Effector CD4-positive, alpha-beta T cell (primary cell): ENCODE results near the gene RPL36A.

ENCODE experiments used
- DNase-seq: peaks from one replicate; pipeline ENCODE4 v3.0.0-alpha.2; 2020
- total RNA-seq: gene quantifications from one replicate; lab custom pipeline; 2026; lab: John Stamatoyannopoulos, UW

RPL36A gene
- total RNA-seq: 13.5 reads per million, percentile 38 among the genes with 10 or more reads in this experiment

DNA sequence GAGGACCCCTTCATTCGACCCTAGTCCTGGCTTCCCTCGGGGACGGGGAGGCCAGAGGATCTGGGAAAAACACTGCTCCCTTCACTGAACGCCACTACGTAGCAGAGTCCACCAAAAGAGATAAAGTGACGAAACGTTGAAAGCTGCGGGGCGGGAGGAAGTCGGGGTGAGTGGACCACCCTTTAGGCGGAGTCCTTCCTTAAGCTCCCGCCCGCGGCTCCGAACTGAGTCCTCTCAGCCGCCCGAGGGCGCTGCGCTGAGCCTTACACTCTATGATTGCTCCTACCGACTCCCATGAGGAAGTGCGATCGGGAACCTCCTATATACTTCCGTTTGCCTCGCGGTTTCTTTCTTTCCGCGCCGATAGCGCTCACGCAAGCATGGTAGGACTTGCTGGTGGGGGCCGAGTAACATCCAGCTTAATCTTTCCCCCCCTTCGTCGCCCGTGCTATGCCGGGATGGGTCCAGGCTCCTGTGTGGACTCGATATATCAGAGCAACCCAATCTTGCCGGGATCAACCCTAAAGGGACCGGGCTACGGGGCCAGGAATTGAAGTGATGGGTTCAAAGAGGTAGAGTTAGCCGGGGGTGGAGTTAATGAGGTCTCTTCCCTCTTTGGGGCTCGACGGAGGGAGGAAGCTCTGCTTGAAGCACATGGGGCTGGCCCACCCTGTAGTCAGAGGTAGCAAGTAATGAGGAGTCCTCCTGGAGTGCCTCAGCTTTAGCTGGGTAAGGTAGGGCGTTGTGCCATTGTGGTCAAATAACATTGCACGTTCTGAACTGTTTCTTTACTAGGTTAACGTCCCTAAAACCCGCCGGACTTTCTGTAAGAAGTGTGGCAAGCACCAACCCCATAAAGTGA, at the start of gene RPL36A:
RPL36A (plus strand) TSS at position 348 of the 862 bp plus-strand sequence; CDS start at position 381, 33 bp downstream.
- DNase-seq: peak; percentile 73

DNA sequence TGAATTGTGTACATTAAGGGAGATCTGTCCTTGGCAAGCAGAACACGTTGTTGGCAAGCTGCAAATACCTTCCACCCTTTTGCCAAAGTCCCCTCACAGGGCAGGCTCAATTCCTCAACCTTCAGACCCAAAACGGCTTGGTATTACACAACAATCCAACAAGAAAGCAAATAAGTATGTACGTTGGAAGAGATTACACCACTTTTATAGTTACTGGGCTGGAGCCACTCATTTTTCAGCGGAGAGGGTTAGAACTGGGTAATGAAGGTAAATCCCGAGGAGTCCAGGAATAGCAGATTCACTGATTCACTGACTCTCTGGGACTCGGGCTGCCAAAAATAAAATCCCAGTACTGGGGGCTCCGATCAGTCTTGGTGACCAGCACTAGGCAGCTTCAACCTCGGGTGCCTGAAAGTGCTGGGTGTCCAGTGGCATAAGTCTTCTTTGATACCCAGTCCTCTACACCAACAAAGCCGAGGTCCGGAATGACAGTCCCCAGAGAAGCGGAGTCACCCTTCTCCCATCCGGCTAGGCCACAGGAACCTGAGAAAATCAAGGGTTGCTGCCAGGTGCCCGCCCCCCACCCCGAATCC, 42.9 kb upstream of the RPL36A start:
- no peak for DNase-seq

DNA sequence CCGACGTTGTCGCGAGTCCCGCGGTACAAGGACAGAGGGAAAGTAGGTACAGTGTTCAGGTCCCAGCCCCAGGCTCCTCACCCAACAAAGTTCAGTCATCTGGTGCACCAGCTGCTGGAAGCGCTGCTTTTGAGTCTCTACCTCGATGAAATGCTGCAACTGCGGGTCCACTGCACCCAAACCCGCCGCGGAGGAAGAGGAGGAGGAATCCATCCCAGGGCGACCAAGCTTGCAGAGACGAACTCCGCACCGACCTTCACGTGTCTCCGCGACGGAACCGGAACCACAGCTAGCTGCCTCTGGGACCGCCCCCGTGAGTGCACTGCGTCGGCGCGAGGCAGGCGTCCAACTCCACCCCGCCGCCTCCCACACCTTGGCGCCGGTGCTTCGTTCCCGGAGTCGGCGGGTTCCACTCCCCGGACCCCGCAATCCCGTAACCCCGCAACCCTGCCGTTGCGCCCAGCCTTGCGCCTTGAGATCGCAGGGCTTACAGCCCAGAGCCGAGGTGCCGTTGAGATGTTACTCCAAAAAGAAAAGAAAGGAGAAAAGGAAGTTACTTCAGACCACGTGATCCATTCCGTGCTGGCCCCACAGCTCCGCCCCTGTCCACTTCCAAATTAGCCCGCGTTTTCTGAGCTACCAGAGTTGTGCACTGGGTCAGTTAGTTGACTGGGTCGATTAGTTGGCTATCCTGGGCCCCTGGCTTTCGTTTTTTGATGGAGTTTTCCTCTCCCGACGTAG, 42.2 kb upstream of the RPL36A start, which contains the start of gene TIMM8A:
TIMM8A (minus strand) TSS at position 291 of the 741 bp plus-strand sequence; CDS start at position 213, 78 bp downstream.
- DNase-seq: peak; percentile 68

DNA sequence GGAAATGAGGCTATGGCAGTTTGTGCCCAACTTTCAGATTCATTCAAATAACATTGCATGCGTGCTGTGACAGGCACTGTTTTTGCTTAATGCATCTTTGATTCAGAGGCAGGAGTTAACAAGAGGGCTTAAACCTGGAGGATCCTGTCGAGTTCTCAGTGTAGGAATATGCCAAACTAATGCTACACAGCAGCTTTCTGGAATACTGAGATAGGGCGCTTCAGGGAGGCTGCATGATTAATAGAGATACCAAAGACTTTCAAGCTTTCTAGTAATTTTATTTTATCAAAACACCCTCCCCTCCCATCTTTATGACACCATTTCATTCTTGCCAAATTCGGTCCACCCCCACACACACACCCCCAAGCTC, 41.6 kb upstream of the RPL36A start:
- no peak for DNase-seq

DNA sequence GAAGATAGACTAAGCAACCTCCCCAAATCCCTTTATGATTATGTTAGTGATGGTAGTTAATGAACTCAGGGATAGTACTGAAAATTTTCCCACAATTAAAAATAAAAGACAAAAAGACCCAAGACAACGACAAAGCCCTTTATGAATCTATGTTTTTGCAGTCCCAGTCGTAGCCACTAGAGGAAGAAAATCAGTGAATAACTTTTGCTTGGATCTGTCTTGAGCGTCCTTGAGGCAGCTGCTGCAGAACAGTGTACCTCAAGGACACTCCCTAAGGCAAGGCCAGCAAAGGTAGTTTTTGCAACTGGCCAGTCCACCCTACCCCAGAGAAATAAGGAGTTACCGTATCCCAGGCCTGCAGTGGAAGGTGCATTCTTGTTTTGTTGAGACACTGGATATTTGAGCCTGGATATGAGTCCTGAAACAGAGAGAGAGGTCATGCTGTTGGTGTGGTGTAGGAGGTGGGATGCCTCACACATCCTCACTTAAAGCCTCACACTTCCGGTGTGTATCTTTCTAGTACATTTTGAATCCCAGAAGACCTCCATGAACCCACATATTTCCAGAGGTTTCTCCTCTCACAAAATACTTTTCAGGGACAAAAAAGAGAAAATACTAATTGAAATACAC, 33.5 kb upstream of the RPL36A start:
- DNase-seq: no peak

DNA sequence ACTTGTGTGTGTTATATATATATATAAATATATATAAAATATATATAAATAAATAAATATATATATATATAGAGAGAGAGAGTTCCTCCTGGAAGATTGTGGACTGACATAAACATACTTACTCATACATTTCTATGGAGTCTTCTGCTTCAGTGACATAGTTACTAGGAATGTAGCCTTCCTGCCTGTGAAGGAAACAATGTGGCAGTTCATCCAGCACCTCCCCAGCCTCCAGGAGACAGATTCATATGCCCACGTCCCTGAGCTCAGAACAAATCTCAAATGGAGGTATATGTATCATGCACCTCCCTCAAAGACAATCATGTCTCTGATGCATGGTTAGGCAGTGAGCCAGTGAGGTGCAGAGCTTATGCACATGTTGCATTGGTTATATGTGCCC, 30.8 kb upstream of the RPL36A start:
- no peak for DNase-seq

DNA sequence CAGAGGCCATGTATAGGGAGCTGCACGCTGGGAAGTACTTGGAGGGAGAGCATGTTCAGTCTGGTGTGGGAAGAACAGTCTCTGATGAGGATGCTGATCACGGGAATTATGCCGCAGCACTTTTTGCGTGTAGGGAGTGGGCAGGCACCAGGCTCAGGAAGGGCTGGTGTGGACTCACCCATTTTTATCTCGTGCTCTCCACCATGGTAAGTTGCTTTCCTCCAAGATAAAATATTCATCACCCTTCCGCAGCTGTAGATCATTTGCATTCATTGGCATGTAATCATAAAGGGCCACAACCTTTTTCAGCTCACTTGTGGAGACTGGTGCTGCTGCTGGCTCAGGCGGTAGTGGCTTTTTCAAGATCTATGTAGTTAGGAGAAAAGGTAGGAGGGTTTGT, 30.4 kb upstream of the RPL36A start:
- DNase-seq: no peak

DNA sequence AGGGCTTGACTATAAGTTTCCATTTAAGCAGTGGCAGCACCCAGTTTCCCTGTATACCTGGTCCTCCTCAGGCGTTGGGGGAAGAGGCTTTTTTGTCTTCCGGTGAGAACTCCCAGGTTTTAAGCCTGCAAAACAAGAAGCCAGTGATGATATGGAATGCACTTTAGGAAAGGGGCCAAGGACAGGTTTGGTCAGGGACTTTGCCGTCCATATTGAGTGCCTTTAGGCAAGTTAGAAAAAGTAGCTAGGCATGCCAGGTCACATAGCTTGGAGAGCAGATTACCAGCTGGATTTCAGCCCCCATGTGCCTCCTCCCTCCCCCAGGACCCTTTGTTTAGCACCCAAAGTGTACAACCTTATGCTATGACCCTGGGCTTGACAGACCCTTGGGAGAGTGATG, 28.7 kb upstream of the RPL36A start:
- DNase-seq: no peak

DNA sequence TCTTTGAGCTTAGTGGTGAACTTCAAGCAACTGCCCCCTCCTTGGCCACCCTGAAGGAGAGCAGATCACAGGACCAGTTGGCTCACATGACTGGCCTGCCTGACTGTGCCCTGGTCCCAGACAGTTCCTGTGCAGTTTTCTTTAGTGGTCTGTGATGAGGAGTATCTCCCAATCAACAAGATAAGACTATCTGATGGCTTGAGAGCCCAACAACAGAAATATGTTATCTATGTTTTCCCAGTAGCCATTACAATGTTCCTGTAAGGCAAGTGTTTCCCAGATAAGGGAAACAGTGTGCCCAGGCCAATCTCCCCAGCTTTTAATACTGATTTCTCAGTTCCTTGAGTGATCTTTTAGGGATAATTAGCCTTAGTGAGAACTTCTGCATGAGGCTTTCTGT, 28.1 kb upstream of the RPL36A start:
- DNase-seq: no peak

DNA sequence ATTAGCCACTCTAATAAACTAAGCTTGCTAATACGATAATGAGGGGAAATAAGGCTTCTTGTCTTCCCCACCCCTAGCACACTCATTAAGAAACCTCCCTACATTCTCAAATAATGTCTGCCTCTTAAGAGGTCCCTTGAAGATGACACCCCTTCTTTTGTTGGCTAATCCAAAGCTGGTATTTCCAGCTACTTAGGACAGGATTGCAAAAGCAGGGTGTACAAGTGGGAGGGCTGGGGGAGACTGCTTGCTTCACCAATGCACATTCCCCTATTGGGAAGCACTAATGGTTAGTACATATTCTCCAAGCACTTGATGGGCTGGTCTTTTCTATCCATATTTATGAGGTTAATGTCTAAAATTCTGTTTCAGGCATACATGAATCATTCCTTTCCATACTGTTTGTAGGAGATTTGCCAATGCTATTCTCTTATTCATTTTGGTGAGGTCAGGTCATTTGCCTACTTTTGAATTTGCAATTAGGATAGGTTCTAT, 25.5 kb upstream of the RPL36A start:
- DNase-seq: no peak

DNA sequence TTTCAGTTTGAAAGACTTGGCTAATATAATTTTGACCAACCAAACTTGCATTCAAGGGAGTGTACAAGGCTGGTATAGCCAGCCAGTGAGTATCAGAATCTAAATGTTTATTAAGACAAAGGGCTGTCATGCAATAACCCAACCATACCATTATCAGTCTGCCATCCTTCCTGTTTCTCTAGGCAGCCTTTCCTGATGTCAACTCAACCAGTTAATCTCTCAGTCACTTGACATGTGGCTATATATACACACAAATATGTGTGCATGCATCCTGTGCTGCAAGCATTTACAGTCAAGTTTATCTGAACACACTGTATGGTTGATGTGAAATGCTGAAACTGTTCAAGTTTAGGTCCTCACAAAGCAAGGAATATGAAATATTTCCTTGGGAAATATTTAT, 22.0 kb upstream of the RPL36A start:
- DNase-seq: no peak

DNA sequence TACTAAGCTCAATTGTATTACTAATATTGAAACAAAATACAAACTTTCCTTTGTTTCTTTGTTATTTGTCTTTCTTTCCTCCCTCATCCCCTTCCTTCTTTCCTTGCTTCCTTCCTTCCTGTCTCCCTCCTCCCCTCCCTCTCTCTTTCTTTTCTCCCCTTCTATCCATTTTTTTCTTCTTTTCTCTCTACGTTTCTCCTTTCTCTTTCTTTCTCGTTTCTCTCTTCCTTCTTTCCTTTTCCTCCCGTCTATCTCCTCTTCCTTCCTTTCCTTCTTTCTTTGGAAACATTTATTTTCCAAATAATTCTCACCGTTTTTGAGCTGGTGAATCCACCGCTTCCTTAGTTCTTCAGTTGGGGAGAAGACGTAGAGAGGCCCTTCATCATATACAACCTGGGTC, 21.1 kb upstream of the RPL36A start:
- DNase-seq: no peak

DNA sequence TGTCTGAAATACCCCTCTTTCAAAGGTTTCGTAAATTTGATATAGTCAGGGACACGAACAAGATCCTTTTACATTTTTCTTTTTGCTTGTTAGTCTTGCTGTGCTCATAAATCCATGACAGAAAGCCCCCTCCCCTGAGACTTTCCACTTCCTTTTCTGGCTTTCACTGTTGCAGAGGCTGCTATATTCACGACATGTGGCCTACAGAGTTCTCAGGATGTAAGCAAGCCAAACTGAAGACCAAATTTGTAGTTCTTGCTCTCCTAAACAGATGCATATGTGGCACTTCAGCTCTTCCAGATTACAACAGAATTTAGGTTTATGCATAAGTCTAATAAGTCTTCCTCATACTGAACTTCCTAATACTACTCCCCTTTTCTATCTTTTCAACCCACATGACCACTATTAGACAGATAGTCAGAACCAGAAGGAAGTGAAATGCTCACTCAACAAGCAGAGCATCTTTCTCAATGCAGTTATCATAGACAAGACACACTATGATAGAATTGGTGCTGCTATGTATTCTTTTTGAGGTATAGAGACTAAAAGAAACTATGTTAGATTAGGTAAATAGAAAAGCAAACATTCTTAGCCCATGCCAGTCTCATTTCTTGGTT, 19.8 kb upstream of the RPL36A start:
- DNase-seq: no peak

DNA sequence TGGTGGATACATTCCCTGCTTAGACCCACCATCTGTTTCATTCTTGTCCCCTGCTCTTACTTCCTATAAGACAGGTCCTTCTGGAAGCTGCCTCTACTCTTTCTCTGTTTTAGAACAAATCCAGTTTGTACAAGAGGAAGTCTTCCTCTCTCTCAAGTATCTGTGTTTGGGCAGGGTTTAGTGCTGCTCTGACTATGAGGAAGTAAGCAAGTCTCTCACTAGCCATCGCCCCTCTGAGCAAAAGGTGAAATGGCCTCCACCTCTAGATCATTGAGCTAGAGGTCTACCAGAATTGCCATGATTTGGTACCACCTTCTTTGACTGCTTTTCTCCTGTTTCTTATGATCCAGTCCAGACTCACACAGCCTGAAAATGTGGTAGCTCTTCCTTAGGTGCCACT, 13.3 kb upstream of the RPL36A start:
- no peak for DNase-seq

DNA sequence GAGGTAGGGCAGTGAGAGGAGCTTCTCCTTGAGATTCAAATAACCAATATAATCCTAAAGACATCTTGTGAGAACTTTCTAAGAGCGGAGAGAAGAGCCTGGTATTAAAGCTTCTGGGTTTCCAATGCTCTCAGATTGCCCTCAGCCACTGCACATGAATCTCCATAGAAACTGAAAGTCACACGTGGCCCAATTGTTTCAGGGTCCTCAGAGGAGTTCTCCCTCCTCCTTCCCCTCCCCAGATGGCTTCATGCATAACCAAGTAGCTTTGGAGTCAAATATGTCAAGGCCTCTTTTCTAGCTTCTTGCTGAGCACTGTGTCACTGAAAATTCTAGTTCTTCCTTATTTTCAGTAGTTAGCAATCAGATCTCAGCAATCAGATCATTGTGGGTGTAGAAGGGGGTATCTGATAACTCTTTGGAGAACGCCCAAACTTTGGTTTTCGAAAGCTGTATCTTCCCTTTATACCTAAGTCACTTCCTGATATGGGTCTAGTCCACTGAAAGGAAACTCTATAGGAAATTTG, 7.1 kb upstream of the RPL36A start:
- no peak for DNase-seq

DNA sequence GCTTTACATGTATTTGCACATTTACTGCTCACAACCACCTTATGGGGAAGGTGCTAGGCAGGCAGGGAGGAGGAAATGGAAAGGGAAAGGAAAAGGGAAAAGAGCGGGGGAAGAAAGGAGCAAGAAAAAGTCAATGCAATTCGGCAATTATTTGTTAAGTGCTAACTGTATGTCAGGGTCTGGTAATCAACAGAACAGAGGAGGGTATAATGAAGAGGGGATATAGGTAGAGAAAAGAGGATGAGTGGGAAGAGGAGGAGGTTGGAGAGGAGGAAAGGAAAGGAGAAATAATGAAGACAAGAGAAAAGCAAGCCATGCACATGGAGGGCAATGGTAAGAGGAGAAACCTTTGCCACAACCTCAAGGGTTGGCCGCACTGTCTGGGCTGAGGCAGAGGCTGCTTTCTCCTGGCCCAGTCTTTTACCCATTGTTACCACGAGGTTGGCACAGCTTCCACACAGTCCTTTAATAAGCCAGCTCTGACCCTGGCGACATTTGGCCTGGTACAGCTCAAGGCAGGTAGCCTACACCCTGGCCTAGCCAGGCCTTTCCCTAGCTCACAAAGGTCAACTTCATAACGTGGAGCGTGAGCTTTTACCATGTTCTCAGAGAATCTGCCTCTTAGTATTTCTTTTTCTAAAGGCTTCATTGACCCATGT, 5.7 kb upstream of the RPL36A start:
- DNase-seq: no peak

DNA sequence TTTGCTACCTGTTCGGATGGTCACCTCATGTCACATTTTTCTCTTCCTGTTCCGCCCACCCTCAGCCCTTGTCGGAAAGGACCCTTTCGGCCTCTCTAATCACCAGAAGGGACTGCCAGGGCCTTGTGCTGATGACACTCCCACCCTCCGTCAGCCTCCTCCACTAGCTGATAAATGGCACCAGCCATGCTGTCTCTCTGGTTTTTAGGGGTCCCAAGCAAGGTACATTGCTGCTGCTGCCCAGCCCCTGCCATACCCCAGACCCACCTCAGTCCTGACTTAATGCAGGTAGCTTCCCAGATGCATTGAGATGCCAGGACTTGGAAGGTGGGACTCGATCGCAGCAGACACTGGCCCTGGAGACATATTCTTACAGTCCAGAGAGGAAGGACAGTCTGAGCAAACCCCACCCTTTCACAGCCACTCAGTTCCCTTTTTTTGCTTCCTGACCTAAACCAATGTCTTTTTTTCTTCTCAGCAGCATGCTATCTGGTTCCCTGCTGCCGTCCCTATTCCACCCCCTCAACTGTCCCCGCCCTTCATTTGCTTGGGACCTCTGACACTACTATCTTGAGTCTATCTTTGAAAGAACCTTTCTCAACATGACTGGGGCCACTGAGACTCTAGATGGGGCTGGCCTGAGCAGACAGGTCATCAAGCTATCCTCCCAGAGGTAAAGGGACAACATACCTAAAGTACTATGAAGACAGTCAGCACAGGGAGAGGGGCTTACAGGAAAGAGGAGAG, 4.8 kb upstream of the RPL36A start, which contains the start of gene BTK:
BTK (minus strand) TSS at position 397 of the 747 bp plus-strand sequence. CDS start 10,907 bp downstream, outside the sequence.
- DNase-seq: no peak

DNA sequence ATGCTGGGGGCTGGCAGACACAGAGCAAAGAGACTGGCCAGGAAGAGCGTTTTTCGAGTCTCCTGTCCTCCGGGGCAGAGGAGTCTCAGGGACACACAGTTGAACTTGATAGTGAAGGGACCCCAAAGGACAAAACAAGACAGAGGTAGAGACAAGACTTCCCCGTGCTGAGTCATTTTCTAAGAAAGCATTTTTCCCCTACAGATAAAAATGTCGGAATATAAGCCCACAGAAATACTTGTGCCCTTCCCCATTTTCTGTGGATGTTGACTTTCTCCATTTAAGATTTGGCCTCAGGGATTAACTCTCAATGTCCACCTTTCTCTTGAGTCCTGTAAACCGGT, 4.3 kb upstream of the RPL36A start:
- DNase-seq: no peak

DNA sequence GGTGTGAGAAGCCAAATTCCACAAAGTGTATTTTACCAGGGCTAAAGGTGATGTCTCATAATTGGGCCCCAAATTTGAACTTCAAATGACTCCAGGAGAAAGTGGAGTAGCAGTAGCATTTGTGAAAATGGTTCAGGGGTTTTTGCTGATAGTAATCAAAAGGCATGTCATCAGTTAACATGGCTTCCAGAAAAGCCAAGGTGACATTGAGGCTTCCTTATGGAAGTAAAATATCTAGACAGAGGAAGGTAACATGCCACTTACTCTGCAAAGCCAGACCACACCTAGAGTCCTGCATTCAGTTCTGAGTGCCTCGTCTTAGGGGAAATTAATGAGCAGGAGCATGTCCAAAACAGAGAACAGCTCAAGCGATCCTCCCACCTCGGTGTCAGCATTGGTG, 2.2 kb upstream of the RPL36A start:
- no peak for DNase-seq

DNA sequence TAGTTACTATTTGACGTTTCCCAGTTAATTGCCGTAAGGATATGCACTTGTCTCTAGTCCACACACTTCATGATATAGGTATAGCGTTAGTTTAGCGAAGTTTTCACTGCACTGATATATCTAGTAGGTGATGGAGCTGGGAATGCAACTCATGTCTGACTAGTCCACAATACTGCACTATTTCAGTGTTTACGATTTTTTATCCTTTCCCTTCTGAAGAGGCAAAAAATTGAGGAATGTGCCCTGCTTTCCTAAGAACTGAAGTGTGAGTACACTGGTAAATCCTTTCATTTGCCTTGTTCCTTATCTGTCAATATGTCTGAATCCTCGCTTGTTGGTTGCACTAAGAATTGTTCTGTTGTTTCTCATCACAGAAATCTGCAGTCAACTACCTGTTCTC, 1.0 kb downstream of the RPL36A start:
- no peak for DNase-seq
